ENCODE measurements around the gene GRIN2B.

The GRIN2B gene

GRCh38 chr12:13956060-13956590 is 25.3 kb downstream of the GRIN2B start:
- no peak for DNase-seq

GRCh38 chr12:13952096-13952495 is 29.3 kb downstream of the GRIN2B start:
- no peak for DNase-seq

GRCh38 chr12:13950502-13950901 is 30.9 kb downstream of the GRIN2B start:
- no peak for DNase-seq

GRCh38 chr12:13948621-13949020 is 32.8 kb downstream of the GRIN2B start:
- no peak for DNase-seq

GRCh38 chr12:13947276-13947946 is 34.0 kb downstream of the GRIN2B start:
- no peak for DNase-seq

- DNase-seq, result no peak
These were observed 35.8 kb downstream of the GRIN2B start for GRCh38 chr12:13945641-13946040.

- no peak for DNase-seq
These were observed 36.2 kb downstream of the GRIN2B start for GRCh38 chr12:13945236-13945635.

GRCh38 chr12:13942826-13943225 is 38.6 kb downstream of the GRIN2B start:
- no peak for DNase-seq

GRCh38 chr12:13941258-13942249 is 39.8 kb downstream of the GRIN2B start:
- peak; percentile 51 for DNase-seq

- DNase-seq, result no peak
These were observed 41.0 kb downstream of the GRIN2B start for GRCh38 chr12:13940335-13940865.

GRCh38 chr12:13937735-13938134 is 43.7 kb downstream of the GRIN2B start:
- DNase-seq, result no peak

- DNase-seq, result no peak
These were observed 46.2 kb downstream of the GRIN2B start for GRCh38 chr12:13935169-13935568.

All from fibroblast of skin of back (primary cell).